Dedifferentiated amniotic fluid mesenchymal stem cell (primary cell): ENCODE measurements around the gene UGDH.
"Not testable (repeated sequence)": the region's sequence is repeated elsewhere in the genome, so short reads cannot be mapped to it uniquely, and the experiment has no call there.

Experiments
- DNase-seq: peaks from one replicate; pipeline ENCODE4 v3.0.0-alpha.2; 2016; ENCODE audit errors: extremely low spot score

The UGDH gene

GRCh38 chr4:39529534-39529933 lies 2.3 kb upstream of the UGDH start:
- no peak for DNase-seq

GRCh38 chr4:39528061-39528465 lies 824 bp upstream of the UGDH start:
- DNase-seq: peak; percentile 55

GRCh38 chr4:39526765-39527295 lies 409 bp downstream of the UGDH start:
- DNase-seq: no peak

GRCh38 chr4:39525822-39526690 lies 1.2 kb downstream of the UGDH start:
- no peak for DNase-seq

GRCh38 chr4:39524161-39524957 lies 2.9 kb downstream of the UGDH start:
- no peak for DNase-seq

- no peak for DNase-seq
Observed at GRCh38 chr4:39522068-39522467, 5.2 kb downstream of the UGDH start.

GRCh38 chr4:39521253-39521919 lies 5.9 kb downstream of the UGDH start:
- DNase-seq: peak; percentile 79

GRCh38 chr4:39518484-39518883 lies 8.8 kb downstream of the UGDH start:
- DNase-seq: no peak

GRCh38 chr4:39516407-39516966 lies 10.8 kb downstream of the UGDH start:
- DNase-seq: no peak

- not testable (repeated sequence) for DNase-seq
Observed at GRCh38 chr4:39515669-39516401, 11.4 kb downstream of the UGDH start.

- no peak for DNase-seq
Observed at GRCh38 chr4:39514888-39515401, 12.3 kb downstream of the UGDH start.

GRCh38 chr4:39514266-39514665 lies 13.0 kb downstream of the UGDH start:
- DNase-seq: not testable (repeated sequence)

GRCh38 chr4:39510348-39510929 lies 16.8 kb downstream of the UGDH start:
- DNase-seq: no peak

- no peak for DNase-seq
Observed at GRCh38 chr4:39505581-39505980, 21.7 kb downstream of the UGDH start.

GRCh38 chr4:39504538-39504937 lies 22.7 kb downstream of the UGDH start:
- no peak for DNase-seq

- DNase-seq: not testable (repeated sequence)
Observed at GRCh38 chr4:39502664-39503035, 24.6 kb downstream of the UGDH start.

GRCh38 chr4:39502019-39502663 lies 25.1 kb downstream of the UGDH start:
- DNase-seq: peak; percentile 76

GRCh38 chr4:39498727-39499020 lies 28.6 kb downstream of the UGDH start:
- DNase-seq: no peak

- peak; percentile 24 for DNase-seq
Observed at GRCh38 chr4:39497909-39498726, 29.1 kb downstream of the UGDH start.
